ENCODE results near the gene PRKG2.

DNA sequence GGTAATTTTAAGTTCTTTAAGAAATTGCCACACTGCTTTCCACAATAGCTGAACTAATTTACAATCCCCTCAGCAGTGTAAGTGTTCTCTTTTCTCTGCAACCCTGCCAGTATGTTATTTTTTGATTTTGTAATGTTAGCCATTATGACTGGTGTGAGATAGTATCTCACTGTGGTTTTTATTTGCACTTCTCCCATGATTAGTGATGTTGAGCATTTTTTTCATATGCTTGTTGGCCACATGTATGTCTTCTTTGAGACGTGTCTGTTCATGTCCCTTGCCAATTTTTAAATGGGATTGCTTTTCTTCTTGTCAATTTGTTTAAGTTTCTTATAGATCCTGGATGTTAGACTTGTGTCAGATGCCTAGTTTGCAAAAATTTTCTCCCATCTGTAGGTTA lies 98.5 kb downstream of the PRKG2 start:
- TF ChIP-seq, protein P1, sequence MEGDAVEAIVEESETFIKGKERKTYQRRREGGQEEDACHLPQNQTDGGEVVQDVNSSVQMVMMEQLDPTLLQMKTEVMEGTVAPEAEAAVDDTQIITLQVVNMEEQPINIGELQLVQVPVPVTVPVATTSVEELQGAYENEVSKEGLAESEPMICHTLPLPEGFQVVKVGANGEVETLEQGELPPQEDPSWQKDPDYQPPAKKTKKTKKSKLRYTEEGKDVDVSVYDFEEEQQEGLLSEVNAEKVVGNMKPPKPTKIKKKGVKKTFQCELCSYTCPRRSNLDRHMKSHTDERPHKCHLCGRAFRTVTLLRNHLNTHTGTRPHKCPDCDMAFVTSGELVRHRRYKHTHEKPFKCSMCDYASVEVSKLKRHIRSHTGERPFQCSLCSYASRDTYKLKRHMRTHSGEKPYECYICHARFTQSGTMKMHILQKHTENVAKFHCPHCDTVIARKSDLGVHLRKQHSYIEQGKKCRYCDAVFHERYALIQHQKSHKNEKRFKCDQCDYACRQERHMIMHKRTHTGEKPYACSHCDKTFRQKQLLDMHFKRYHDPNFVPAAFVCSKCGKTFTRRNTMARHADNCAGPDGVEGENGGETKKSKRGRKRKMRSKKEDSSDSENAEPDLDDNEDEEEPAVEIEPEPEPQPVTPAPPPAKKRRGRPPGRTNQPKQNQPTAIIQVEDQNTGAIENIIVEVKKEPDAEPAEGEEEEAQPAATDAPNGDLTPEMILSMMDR (conservative IDR thresholded peaks at IDR 0.05; ENCODE audit: low read depth, low read length): no peak
- TF ChIP-seq EZH2 (IDR thresholded peaks at IDR 0.05; ENCODE audit: borderline replicate concordance, low read depth, low read length, poor library complexity, severe bottlenecking): no peak

All from A673 (cell line).